HL-60 (cell line): ENCODE measurements around the gene SF3A2.

Source experiments
- POLR2AphosphoS5 ChIP-seq: IDR thresholded peaks from 2 replicates; pipeline ENCODE4 v1.6.1; 2012; ENCODE audit warnings: low read depth
- SPI1 ChIP-seq: IDR thresholded peaks from 2 replicates; pipeline ENCODE4 v1.6.1; 2012; ENCODE audit warnings: low read depth, mild to moderate bottlenecking, borderline replicate concordance
- TF ChIP-seq, protein P1 (sequence below): IDR thresholded peaks from one replicate; pipeline ENCODE4 v1.5.1; 2011; ENCODE audit warnings: low read length, control low read depth, inconsistent platforms; ENCODE audit not compliant: insufficient read depth

- TF ChIP-seq POLR2AphosphoS5 (no peak), SPI1 (no peak)
- TF ChIP-seq, protein P1, sequence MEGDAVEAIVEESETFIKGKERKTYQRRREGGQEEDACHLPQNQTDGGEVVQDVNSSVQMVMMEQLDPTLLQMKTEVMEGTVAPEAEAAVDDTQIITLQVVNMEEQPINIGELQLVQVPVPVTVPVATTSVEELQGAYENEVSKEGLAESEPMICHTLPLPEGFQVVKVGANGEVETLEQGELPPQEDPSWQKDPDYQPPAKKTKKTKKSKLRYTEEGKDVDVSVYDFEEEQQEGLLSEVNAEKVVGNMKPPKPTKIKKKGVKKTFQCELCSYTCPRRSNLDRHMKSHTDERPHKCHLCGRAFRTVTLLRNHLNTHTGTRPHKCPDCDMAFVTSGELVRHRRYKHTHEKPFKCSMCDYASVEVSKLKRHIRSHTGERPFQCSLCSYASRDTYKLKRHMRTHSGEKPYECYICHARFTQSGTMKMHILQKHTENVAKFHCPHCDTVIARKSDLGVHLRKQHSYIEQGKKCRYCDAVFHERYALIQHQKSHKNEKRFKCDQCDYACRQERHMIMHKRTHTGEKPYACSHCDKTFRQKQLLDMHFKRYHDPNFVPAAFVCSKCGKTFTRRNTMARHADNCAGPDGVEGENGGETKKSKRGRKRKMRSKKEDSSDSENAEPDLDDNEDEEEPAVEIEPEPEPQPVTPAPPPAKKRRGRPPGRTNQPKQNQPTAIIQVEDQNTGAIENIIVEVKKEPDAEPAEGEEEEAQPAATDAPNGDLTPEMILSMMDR, result no peak
Observed at GRCh38 chr19:2199215-2199614, 37.4 kb upstream of the SF3A2 start.
